Tibial nerve (tissue), 4 donors: ENCODE results near the gene OTUD1. TPM values are rescaled to one million over a fixed set of nuclear protein-coding genes. Genes with fewer than 3 reads are reported as not detected.

ENCODE experiments used
- DNase-seq, 2 donors: peaks; one replicate each; pipeline ENCODE4 v3.0.0-alpha.2; 2019; ENCODE audit warnings: low spot score in 2 of 2
- H3K27ac ChIP-seq, 4 donors: fragments of 200-600 bp; sonication (generic) in 3 of 4; one replicate each; pipeline ENCODE4 v1.5.1; 2017 to 2019; ENCODE audit warnings: mild to moderate bottlenecking in 1 of 4
- H3K27me3 ChIP-seq, 2 donors: fragments of 200-600 bp; sonication (generic) in 1 of 2; one replicate each; pipeline versions ENCODE4 v1.5.1 to v1.6.0; 2017 to 2019
- H3K36me3 ChIP-seq, 3 donors: fragments of 200-600 bp; sonication (generic); one replicate each; pipeline ENCODE4 v1.5.1; 2018 to 2019
- H3K4me1 ChIP-seq, 4 donors: fragments of 200-600 bp; sonication (generic) in 3 of 4; one replicate each; pipeline ENCODE4 v1.5.1; 2017 to 2019
- H3K4me3 ChIP-seq, 4 donors: fragments of 200-600 bp; sonication (generic) in 3 of 4; one replicate each; pipeline ENCODE4 v1.5.1; 2017 to 2019; ENCODE audit warnings: mild to moderate bottlenecking in 1 of 4, moderate library complexity in 1 of 4
- H3K9me3 ChIP-seq, 4 donors: fragments of 200-600 bp; sonication (generic) in 3 of 4; one replicate each; pipeline ENCODE4 v1.5.1; 2017 to 2019
- CTCF ChIP-seq, 5 experiments: fragments of 200-600 bp in 3 of 5; fragments of 450-650 bp in 2 of 5; sonication (generic) in 3 of 5; IDR thresholded peaks; one replicate each; pipeline ENCODE4 v1.5.1; 2016 to 2019; ENCODE audit warnings: antibody characterized with exemption in 5 of 5, mild to moderate bottlenecking in 3 of 5, moderate library complexity in 2 of 5
- EP300 ChIP-seq, 2 donors: sonication (generic); formaldehyde crosslinking; IDR thresholded peaks; one replicate each; pipeline ENCODE4 v1.6.1; 2017; ENCODE audit warnings: antibody characterized with exemption in 2 of 2, mild to moderate bottlenecking in 1 of 2
- POLR2A ChIP-seq, 2 donors: fragments of 450-650 bp; IDR thresholded peaks; one replicate each; pipeline ENCODE4 v1.6.1; 2017; ENCODE audit warnings: antibody characterized with exemption in 2 of 2, mild to moderate bottlenecking in 2 of 2, moderate library complexity in 2 of 2
- WGBS, 2 donors: methylation state at CpG; one replicate each; pipeline ENCODE4 v1.1.5; 2018; 5-methylcytosine and 5-hydroxymethylcytosine counted together
- total RNA-seq, 4 donors: library from RNA; depleted of rRNA; stranded (reverse); fragments of >200 nt; gene quantifications; one replicate each; pipeline ENCODE4 v1.1.0, GENCODE V29; 2016

The OTUD1 gene
- total RNA-seq, 4 donors from 2014 or later: 12.1 to 18.6 (median 15.9) TPM

- Histone ChIP-seq H3K36me3 (no peaks in the 10 kb centered on the region), H3K27me3 (no peaks in the 10 kb centered on the region), H3K4me1 (peaks cover 0 to 5% (median 0%) of the 10 kb centered on the region in 4 donors), H3K27ac (no peak overlapping the region), H3K9me3 (no peaks in the 10 kb centered on the region), H3K4me3 (no peak overlapping the region)
- TF ChIP-seq CTCF (IDR thresholded peaks at IDR 0.05): no peak
- TF ChIP-seq EP300 (IDR thresholded peaks at IDR 0.05): no peak
- no peak for TF ChIP-seq POLR2A (IDR thresholded peaks at IDR 0.05)
- no peak for DNase-seq
- WGBS, 2 donors: 71 to 86% methylated on average over 2 of the region's 2 CpGs
These were observed 5.2 kb upstream of the OTUD1 start for GRCh38 chr10:23433701-23434100.

- 91 to 98% methylated on average over 1 of the region's 1 CpG for WGBS, 2 donors
- no peaks in the 10 kb centered on the region for H3K27me3 ChIP-seq
- H3K4me3 ChIP-seq: no peak overlapping the region
- H3K4me1 ChIP-seq: peaks cover 0 to 5% (median 0%) of the 10 kb centered on the region in 4 donors
- TF ChIP-seq POLR2A (IDR thresholded peaks at IDR 0.05): no peak
- TF ChIP-seq CTCF (IDR thresholded peaks at IDR 0.05): no peak
- no peak for TF ChIP-seq EP300 (IDR thresholded peaks at IDR 0.05)
- DNase-seq: no peak
- H3K9me3 ChIP-seq: no peaks in the 10 kb centered on the region
- no peak overlapping the region for H3K27ac ChIP-seq
- no peaks in the 10 kb centered on the region for H3K36me3 ChIP-seq
These were observed 3.5 kb upstream of the OTUD1 start for GRCh38 chr10:23435378-23435777.

GRCh38 chr10:23436983-23437382 lies 1.9 kb upstream of the OTUD1 start:
- peak overlapping the region in 1 of 4 donors; percentile 13 for H3K27ac ChIP-seq
- no peaks in the 10 kb centered on the region for H3K36me3 ChIP-seq
- H3K27me3 ChIP-seq: no peaks in the 10 kb centered on the region
- no peaks in the 10 kb centered on the region for H3K9me3 ChIP-seq
- TF ChIP-seq EP300 (IDR thresholded peaks at IDR 0.05): no peak
- no peak for TF ChIP-seq CTCF (IDR thresholded peaks at IDR 0.05)
- TF ChIP-seq POLR2A (IDR thresholded peaks at IDR 0.05): no peak
- WGBS, 2 donors: 60 to 65% methylated on average over 4 of the region's 4 CpGs
- peaks cover 0 to 18% (median 9%) of the 10 kb centered on the region in 4 donors for H3K4me1 ChIP-seq
- no peak overlapping the region for H3K4me3 ChIP-seq
- no peak for DNase-seq

- Histone ChIP-seq H3K4me1 (peaks cover 0 to 28% (median 20%) of the 10 kb centered on the region in 4 donors), H3K27ac (peak overlapping the region; percentile 84 to 97 (median 92)), H3K9me3 (no peaks in the 10 kb centered on the region), H3K36me3 (peaks cover 0 to 1% (median 0%) of the 10 kb centered on the region in 3 donors), H3K4me3 (peak overlapping the region; percentile 42 to 90 (median 82)), H3K27me3 (no peaks in the 10 kb centered on the region)
- TF ChIP-seq POLR2A (IDR thresholded peaks at IDR 0.05) (no peak), CTCF (IDR thresholded peaks at IDR 0.05) (no peak), EP300 (IDR thresholded peaks at IDR 0.05) (no peak)
- DNase-seq: no peak
- 90 to 94% methylated on average over 20 of the region's 20 CpGs for WGBS, 2 donors
These were observed 820 bp upstream of the OTUD1 start for GRCh38 chr10:23437963-23438546.

GRCh38 chr10:23439452-23439960 lies 631 bp downstream of the OTUD1 start:
- Histone ChIP-seq H3K4me3 (peak overlapping the region; percentile 76 to 90 (median 82)), H3K9me3 (no peaks in the 10 kb centered on the region), H3K4me1 (peaks cover 0 to 42% (median 23%) of the 10 kb centered on the region in 4 donors), H3K36me3 (peaks cover 0 to 11% (median 0%) of the 10 kb centered on the region in 3 donors), H3K27ac (peak overlapping the region; percentile 89 to 98 (median 97)), H3K27me3 (no peaks in the 10 kb centered on the region)
- TF ChIP-seq EP300 (IDR thresholded peaks at IDR 0.05): no peak
- no peak for TF ChIP-seq POLR2A (IDR thresholded peaks at IDR 0.05)
- TF ChIP-seq CTCF (IDR thresholded peaks at IDR 0.05): no peak
- WGBS, 2 donors: 0% methylated on average over 19 of the region's 80 CpGs; no CpG with 5 or more reads in 1 of the 2 donors
- DNase-seq: peak in 1 of 2 donors; percentile 12
